Activated naive CD8-positive, alpha-beta T cell treated with anti-CD3 and anti-CD28 coated beads, Interleukin-2, amount 50 U/mL, for 24 hours (primary cell): Measurements from ENCODE around the gene RFTN1.

Experiments
- ATAC-seq: fragments of 150-1000 bp; cut with Tn5 transposase; one replicate; pipeline ENCODE4 v1.10.0; 2021
- DNase-seq: peaks from one replicate; pipeline ENCODE4 v3.0.0; 2021
- H3K27ac Mint-ChIP-seq: one replicate; pipeline ENCODE4 v1.8.0; 2021; ENCODE audit warnings: mild to moderate bottlenecking, mixed read lengths
- H3K27me3 Mint-ChIP-seq: one replicate; pipeline ENCODE4 v1.8.0; 2021; ENCODE audit warnings: mixed read lengths
- H3K36me3 Mint-ChIP-seq: one replicate; pipeline ENCODE4 v1.8.0; 2021; ENCODE audit warnings: low read depth, mixed read lengths
- H3K4me1 Mint-ChIP-seq: one replicate; pipeline ENCODE4 v1.8.0; 2021; ENCODE audit warnings: mixed read lengths
- H3K4me3 Mint-ChIP-seq: one replicate; pipeline ENCODE4 v1.8.0; 2021; ENCODE audit warnings: mild to moderate bottlenecking, moderate library complexity, mixed read lengths
- H3K9me3 Mint-ChIP-seq: one replicate; pipeline ENCODE4 v1.8.0; 2021; ENCODE audit warnings: mixed read lengths

RFTN1 gene

DNA sequence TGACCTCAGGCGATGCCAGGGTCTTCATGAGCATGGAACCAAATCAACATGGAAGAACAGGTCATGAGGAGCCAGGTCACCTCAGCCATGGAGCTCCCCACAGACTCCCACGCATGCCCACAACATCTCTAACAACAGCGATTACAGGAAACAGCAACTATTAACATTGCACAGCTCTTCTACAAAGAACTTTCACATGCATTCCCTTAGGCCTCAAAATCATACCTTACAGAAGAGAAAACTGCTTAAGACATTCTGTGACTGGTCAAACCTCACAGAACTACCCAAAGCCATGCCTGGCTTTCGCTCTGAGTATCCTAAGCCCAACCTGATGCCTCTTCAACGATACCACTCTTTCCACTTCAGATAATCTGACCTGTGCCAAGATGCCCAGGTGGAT is 130.7 kb downstream of the RFTN1 start:
- H3K4me1 Mint-ChIP-seq = peaks cover 75% of the 10 kb centered on the region
- peaks cover 8% of the 10 kb centered on the region for H3K9me3 Mint-ChIP-seq
- ATAC-seq (peak; percentile 23), DNase-seq (no peak)
- peak overlapping the region; percentile 70 for H3K27ac Mint-ChIP-seq
- no peaks in the 10 kb centered on the region for H3K27me3 Mint-ChIP-seq
- H3K36me3 Mint-ChIP-seq = peaks cover 81% of the 10 kb centered on the region
- H3K4me3 Mint-ChIP-seq = no peak overlapping the region

- peaks cover 9% of the 10 kb centered on the region for H3K9me3 Mint-ChIP-seq
These were observed 132.1 kb downstream of the RFTN1 start for GRCh38 chr3:16381426-16381825.

DNA sequence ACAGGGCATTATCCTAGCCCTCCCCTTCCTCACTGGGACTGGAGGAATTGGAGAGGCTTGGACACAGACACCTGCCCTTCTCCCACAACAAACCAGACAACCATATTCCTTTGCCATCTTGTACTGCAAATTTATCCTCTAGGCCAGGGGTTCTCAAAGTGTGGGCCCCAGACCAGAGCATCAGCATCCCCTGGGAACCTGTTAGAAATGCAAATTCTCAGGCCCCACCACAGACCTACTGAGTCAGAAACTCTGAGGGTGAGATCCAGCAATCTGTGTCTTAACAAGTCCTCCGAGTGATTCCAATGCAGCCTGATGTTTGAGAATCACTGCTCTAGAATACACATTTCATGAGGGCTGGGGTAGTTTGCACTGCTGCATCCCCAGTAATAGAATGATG is 133.1 kb downstream of the RFTN1 start:
- H3K27ac Mint-ChIP-seq = peak overlapping the region; percentile 29
- H3K4me1 Mint-ChIP-seq = peaks cover 85% of the 10 kb centered on the region
- DNase-seq (no peak), ATAC-seq (no peak)
- H3K4me3 Mint-ChIP-seq = no peak overlapping the region
- peaks cover 89% of the 10 kb centered on the region for H3K36me3 Mint-ChIP-seq
- no peaks in the 10 kb centered on the region for H3K27me3 Mint-ChIP-seq
- H3K9me3 Mint-ChIP-seq = peaks cover 9% of the 10 kb centered on the region

More at GRCh38 chr3:16381426-16381825, 132.1 kb downstream of the RFTN1 start:
- H3K27ac Mint-ChIP-seq = peak overlapping the region; percentile 44
- peaks cover 90% of the 10 kb centered on the region for H3K36me3 Mint-ChIP-seq
- H3K4me1 Mint-ChIP-seq = peaks cover 75% of the 10 kb centered on the region
- DNase-seq (no peak), ATAC-seq (no peak)
- no peak overlapping the region for H3K4me3 Mint-ChIP-seq
- no peaks in the 10 kb centered on the region for H3K27me3 Mint-ChIP-seq

GRCh38 chr3:16379838-16380237 is 133.7 kb downstream of the RFTN1 start:
- Mint-ChIP-seq H3K9me3 (peaks cover 9% of the 10 kb centered on the region), H3K27ac (peak overlapping the region; percentile 83), H3K4me1 (peaks cover 87% of the 10 kb centered on the region), H3K27me3 (no peaks in the 10 kb centered on the region), H3K4me3 (no peak overlapping the region), H3K36me3 (peaks cover 91% of the 10 kb centered on the region)
- no peak for ATAC-seq
- no peak for DNase-seq

GRCh38 chr3:16378920-16379319 is 134.6 kb downstream of the RFTN1 start:
- ATAC-seq (peak; percentile 75), DNase-seq (no peak)
- no peaks in the 10 kb centered on the region for H3K27me3 Mint-ChIP-seq
- H3K36me3 Mint-ChIP-seq = peaks cover 91% of the 10 kb centered on the region
- peaks cover 92% of the 10 kb centered on the region for H3K4me1 Mint-ChIP-seq
- H3K9me3 Mint-ChIP-seq = peaks cover 9% of the 10 kb centered on the region
- peak overlapping the region; percentile 83 for H3K27ac Mint-ChIP-seq
- H3K4me3 Mint-ChIP-seq = peak overlapping the region; percentile 24

DNA sequence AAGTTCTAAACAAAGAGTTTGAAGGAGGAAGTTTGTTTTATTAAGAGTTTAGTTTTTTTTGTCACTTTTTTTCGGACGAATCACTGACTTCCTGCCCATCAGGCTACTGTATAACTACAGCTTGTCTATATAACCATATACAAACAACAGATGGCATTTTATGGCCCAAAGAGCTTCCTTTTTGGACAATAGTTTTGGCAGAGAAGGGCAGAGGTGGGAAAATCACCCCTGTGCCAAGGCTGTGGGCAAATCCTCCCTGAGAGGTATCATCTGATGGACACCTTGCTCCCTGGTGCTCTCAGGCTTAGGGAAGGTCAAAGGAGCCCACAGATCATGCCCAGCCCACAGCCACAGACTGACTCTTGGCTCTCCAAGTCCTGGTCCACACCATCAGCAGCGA is 135.1 kb downstream of the RFTN1 start:
- no peak for DNase-seq
- peaks cover 9% of the 10 kb centered on the region for H3K9me3 Mint-ChIP-seq
- peaks cover 90% of the 10 kb centered on the region for H3K36me3 Mint-ChIP-seq
- H3K4me1 Mint-ChIP-seq = peaks cover 92% of the 10 kb centered on the region
- no peak for ATAC-seq
- H3K27me3 Mint-ChIP-seq = no peaks in the 10 kb centered on the region
- H3K4me3 Mint-ChIP-seq = peak overlapping the region; percentile 9
- peak overlapping the region; percentile 83 for H3K27ac Mint-ChIP-seq

DNA sequence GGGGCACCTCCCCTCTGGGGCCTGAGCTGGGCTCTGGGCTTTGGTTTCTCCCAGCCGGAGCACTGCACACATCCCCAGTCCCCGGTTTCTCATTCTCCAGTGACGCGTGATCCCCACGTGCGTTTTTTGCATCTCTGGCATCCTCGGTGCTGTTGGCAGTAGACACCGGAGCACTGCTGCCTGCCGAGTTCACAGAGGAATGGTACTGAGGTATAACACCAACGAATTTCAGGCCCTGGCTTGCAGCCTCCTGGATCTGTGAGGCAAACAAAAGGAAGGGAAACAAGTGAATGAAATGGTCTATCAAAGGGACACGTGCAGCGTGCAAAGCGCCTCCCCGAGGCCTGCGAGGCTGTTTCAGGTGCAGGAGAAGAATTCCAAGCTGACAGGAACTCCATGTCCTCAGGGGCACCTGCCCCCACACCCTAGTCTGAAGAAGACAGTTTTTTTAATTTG is 135.6 kb downstream of the RFTN1 start:
- peaks cover 9% of the 10 kb centered on the region for H3K9me3 Mint-ChIP-seq
- peak overlapping the region; percentile 40 for H3K4me3 Mint-ChIP-seq
- H3K36me3 Mint-ChIP-seq = peaks cover 91% of the 10 kb centered on the region
- no peaks in the 10 kb centered on the region for H3K27me3 Mint-ChIP-seq
- peak overlapping the region; percentile 83 for H3K27ac Mint-ChIP-seq
- no peak for ATAC-seq
- no peak for DNase-seq
- peaks cover 93% of the 10 kb centered on the region for H3K4me1 Mint-ChIP-seq

- ATAC-seq (peak; percentile 34), DNase-seq (no peak)
- peak overlapping the region; percentile 40 for H3K4me3 Mint-ChIP-seq
- H3K27ac Mint-ChIP-seq = peak overlapping the region; percentile 83
- peaks cover 93% of the 10 kb centered on the region for H3K4me1 Mint-ChIP-seq
- H3K9me3 Mint-ChIP-seq = peaks cover 4% of the 10 kb centered on the region
- no peaks in the 10 kb centered on the region for H3K27me3 Mint-ChIP-seq
- H3K36me3 Mint-ChIP-seq = peaks cover 91% of the 10 kb centered on the region
These were observed 136.3 kb downstream of the RFTN1 start for GRCh38 chr3:16377196-16377595.

- Mint-ChIP-seq H3K27ac (peak overlapping the region; percentile 86), H3K4me3 (no peak overlapping the region), H3K36me3 (peaks cover 89% of the 10 kb centered on the region), H3K4me1 (peaks cover 100% of the 10 kb centered on the region), H3K9me3 (peaks cover 4% of the 10 kb centered on the region), H3K27me3 (no peaks in the 10 kb centered on the region)
- DNase-seq (no peak), ATAC-seq (no peak)
These were observed 137.6 kb downstream of the RFTN1 start for GRCh38 chr3:16375891-16376290.

- peaks cover 4% of the 10 kb centered on the region for H3K9me3 Mint-ChIP-seq
- H3K27me3 Mint-ChIP-seq = no peaks in the 10 kb centered on the region
- H3K36me3 Mint-ChIP-seq = peaks cover 87% of the 10 kb centered on the region
- peaks cover 100% of the 10 kb centered on the region for H3K4me1 Mint-ChIP-seq
- H3K4me3 Mint-ChIP-seq = peak overlapping the region; percentile 22
- ATAC-seq (no peak), DNase-seq (no peak)
- H3K27ac Mint-ChIP-seq = peak overlapping the region; percentile 86
These were observed 138.6 kb downstream of the RFTN1 start for GRCh38 chr3:16374935-16375245.

- ATAC-seq (peak; percentile 18), DNase-seq (peak; percentile 58)
- Mint-ChIP-seq H3K36me3 (peaks cover 87% of the 10 kb centered on the region), H3K27ac (peak overlapping the region; percentile 86), H3K4me1 (peaks cover 100% of the 10 kb centered on the region), H3K4me3 (peak overlapping the region; percentile 22), H3K9me3 (peaks cover 4% of the 10 kb centered on the region), H3K27me3 (no peaks in the 10 kb centered on the region)
These were observed 139.2 kb downstream of the RFTN1 start for GRCh38 chr3:16374047-16374934.

DNA sequence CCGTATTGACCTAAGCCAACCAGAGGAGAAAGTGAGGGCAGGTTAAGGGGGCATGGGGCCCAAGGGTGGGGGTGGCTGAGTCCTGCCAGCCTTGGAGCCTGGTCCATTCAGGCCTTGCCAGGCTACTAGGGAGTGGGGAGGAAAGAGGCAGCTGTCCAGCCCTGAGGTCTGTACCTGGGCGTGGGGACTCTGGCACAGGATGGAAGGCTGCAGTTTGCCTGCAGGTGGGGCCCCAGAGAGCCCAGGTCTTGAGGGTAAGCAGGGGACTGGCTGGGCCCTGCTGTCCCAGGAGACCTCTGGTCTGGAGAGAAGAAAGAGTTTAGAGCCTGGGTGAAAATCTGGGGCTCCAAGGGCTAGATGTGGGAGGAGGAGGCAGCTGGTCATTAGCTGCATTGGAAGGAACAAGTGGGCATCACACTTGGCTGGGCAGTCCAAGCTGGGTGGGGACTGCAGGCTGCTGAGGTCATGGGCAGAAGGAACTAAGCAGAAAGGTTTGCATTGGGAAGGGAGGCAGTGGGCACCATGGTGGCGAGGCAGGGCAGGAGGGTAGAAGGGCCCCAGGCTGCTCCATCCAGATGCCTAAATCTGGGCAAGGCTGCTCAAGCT is 140.1 kb downstream of the RFTN1 start:
- Mint-ChIP-seq H3K36me3 (peaks cover 88% of the 10 kb centered on the region), H3K27me3 (no peaks in the 10 kb centered on the region), H3K4me3 (peak overlapping the region; percentile 32), H3K9me3 (peaks cover 4% of the 10 kb centered on the region), H3K4me1 (peaks cover 96% of the 10 kb centered on the region), H3K27ac (peak overlapping the region; percentile 82)
- DNase-seq (no peak), ATAC-seq (no peak)

DNA sequence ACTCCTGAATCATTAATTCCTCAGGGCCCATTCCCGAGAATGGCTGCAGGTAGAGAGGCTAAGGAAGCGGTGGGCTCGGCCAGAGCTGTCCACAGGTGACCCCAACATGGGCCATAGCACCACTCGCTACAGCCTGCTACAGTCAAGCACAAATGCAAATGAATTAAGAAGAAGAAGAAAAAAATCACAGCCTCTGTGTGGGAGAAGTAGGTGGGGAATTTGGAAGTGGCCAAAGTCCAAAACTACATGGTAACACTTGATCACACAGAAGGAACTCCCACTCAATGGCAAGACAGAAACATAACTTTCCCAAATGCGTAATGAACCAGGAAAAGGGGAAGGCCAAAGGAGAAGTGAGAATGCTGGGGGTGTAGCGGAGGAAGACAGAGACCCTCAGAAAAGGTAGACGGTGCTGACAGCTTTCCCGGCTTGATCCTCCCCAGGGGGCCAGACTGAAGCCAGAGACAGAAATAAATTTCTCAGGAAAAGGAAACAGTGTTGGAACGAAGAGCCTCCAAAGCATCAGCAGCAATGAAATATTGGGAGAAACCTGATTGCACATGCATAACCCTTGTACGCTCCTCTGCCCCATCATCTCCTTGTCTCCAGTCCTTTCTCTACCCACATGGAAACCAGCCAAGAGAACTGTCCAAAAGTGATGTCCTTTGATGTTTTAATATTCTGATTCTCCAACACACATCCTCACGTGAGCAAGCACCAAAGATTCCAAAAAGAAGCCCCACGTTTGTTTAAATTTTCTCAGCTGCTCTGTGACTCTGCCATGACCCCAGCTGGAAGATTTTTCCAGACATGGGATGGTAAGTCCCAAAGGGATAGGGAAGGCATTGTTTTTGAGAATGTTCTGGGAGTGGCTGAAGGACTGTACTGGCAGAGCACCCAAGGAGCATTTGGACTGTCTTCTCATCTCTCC is 140.9 kb downstream of the RFTN1 start:
- peaks cover 88% of the 10 kb centered on the region for H3K36me3 Mint-ChIP-seq
- no peak for ATAC-seq
- H3K4me1 Mint-ChIP-seq = peaks cover 94% of the 10 kb centered on the region
- no peaks in the 10 kb centered on the region for H3K9me3 Mint-ChIP-seq
- peak overlapping the region; percentile 1 for H3K4me3 Mint-ChIP-seq
- H3K27me3 Mint-ChIP-seq = no peaks in the 10 kb centered on the region
- peak overlapping the region; percentile 82 for H3K27ac Mint-ChIP-seq
- no peak for DNase-seq
